Right ventricle myocardium inferior (tissue), 1 donor: ENCODE results near the gene AP3D1. TPM values are rescaled to one million over a fixed set of nuclear protein-coding genes. Genes with fewer than 3 reads are reported as not detected.

ENCODE experiments used
- ATAC-seq: fragments of 200-7000 bp; cut with Tn5 transposase; one replicate; pipeline ENCODE4 v1.9.1; 2020; ENCODE audit warnings: mild to moderate bottlenecking, moderate library complexity
- DNase-seq: peaks from one replicate; pipeline ENCODE4 v3.0.0; 2021; ENCODE audit errors: missing footprints
- intact Hi-C: fragments of 100-400 bp; cut with DNase I; formaldehyde crosslinking; loops from one replicate; pipeline ENCODE4 v1.11.0; 2022
- total RNA-seq: library from RNA; stranded (reverse); fragmentation: NEBNext Ultra II Directional; extraction: Animal tissue kit (Norgen Biotek cat#: 25700); gene quantifications from one replicate; pipeline ENCODE4 v1.2.1, GENCODE V29; 2021
- donor health status: DM: no; HTN: yes; CAD: no; lungs with severe emphysema.

The AP3D1 gene
- total RNA-seq, 1 donor from 2014 or later, result 71.8 TPM

DNA sequence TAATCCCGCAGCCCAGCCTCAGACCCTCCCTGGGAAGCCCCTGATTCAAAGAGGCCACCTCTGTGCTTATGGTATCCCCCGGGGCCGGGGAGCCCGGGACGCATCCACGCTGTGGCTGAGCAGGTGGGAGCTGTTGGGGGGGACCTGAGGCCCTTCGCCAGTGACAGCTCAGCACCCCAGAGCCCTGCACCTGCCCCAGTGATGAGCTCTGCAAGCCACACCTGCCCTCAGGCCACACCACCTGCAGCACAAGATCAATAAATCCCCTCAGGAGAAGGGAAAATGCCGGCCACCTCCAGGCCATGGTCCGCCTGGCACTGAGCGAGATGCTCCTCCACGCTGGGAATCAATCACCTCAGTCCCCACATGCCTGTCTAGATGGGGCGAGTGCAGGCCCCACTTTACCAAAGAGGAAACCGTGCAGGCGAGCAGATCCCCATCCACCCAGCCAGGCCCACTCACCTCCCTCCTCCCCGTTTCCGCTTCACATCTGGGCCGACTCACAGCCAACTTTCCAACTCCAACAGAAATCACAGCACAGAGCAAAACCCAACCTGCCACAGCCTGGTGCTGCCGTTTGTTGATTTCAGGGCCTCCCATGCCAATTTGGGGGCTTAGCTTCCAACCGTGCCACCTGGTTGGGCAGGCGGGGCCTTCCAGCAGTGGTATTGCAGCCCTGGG is 68.1 kb downstream of the AP3D1 start:
- ATAC-seq, result no peak
- DNase-seq, result peak; percentile 71
- intact Hi-C loops, result no loop called here

DNA sequence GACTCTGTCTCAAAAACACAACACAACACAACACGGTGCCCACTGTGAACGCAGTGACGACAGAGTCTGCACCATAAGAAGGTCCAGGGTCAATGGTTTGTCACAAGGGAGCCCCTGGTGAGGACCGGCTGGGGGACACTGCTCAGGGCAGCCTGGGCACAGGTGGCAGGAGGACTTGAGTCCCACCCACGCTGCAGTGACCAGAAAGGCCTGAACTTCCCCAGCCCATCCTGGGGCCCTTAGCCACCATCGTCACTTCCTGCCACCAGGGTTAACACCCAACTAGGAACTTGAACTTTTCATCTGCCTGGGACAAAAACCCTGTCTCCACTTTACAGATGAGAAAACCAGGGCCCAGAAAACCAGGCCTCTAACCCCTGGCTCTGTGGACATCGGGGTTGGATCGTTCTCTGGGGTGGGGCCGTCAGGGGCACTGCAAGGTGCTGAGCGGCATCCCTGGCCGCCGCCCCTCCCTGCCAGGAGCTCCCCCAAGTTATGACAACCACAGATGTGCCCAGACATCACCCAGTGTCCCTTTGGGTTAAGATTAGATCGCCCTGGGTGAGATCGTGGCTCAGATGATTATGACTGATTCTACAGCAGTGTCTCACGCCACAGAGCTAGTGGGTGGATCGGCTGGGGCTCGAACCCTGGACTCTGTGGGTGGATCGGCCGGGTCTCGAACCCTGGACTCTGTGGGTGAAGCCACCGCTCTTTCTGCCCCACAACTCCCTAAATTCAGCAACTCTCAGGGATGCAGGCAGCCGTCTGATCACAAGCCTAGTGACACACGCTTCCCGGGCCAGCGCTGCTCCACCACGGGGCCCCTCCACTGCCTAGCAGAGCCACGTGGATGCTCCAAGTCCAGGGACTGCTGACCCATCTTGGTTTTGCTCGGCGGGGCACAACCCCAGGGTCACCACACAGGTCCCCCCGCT is 69.2 kb downstream of the AP3D1 start:
- peak; percentile 75 for DNase-seq
- peak; percentile 24 for ATAC-seq
- intact Hi-C loops, result no loop called here

DNA sequence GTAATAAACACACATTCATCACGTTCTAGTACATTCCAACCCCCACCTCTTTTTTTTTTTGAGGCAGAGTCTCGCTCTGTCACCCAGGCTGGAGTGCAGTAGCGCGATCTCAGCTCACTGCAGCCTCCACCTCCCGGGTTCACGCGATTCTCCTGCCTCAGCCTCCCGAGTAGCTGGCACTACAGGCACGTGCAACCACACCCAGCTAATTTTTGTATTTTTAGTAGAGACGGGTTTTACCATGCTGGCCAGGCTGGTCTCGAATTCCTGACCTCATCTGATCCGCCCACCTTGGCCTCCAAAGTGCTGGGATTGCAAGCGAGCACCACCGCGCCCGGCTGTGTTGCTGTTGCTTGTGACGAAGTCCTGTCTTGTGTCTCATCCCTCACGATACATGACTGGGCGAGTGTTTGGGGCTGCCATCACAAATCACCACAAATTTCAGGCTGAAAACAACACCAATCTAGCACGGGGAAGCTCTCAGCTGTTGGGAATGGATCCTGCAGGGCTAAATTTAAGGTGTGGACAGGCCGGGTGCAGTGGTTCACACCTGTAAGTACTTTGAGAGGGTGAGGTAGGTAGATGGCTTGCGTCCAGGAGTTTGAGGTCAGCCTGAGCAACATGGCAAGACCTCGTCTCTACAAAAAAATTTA is 70.9 kb downstream of the AP3D1 start:
- ATAC-seq, result no peak
- intact Hi-C loops, result no loop called here
- DNase-seq, result no peak

DNA sequence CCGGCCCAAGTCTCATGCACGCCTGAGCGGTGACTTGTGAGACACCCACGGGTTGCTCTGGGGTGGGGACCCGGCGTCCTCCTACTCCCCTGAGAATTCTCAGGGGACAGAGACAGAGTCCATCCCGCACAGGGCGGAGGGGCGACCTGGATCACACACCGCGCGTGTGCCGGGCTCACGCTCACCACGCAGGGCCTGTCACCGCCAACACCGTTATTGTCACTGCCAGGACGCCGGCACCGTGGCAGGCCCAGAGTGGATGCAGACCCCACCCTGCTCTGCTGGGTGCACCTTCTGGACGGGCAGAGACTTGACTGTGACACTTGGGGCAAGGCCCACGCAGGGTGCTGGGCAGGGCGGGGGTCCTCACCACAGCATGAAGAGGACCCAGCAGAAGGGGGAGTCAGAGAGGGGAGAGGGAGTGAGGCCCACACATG is 71.5 kb downstream of the AP3D1 start:
- no peak for ATAC-seq
- no peak for DNase-seq
- intact Hi-C loops, result no loop called here

DNA sequence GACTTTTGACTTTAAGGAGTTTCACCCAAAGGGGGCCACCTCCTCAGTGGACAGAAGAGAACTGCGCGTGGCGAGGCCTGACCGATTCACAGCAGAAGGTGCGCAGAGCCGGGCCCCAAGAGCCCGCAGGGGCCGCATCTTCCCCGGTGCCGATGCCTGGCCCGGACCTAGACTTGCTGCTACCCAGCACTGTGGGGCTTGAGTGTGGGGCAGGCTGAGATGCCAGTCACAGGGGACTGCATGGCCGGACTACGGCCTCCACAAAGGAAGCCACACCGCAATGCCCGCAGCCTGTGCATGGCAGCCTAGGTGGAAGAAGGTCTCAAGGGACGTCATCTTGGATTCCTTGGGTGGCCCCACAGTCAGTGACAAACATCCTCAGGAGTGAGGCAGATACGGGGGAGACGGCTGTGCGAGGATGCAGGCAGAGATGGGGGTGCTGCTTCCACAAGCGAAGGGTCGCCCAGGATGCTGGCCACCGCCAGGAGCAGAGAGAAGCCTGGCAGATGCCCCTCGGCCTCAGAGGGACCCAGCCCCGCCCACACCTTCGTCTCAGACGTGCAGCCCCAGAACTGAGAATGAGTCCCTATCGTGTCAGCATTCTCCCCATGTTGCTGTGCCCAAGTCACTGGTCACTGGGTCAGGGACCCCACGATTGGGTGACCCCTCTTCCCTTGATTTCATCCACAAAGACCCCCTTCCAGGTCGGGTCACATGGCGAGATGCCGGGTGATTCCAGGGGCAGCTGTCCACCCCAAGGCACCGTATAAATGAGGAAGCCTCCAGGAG is 72.1 kb downstream of the AP3D1 start:
- DNase-seq (no peak), ATAC-seq (no peak)
- intact Hi-C loops, result no loop called here

DNA sequence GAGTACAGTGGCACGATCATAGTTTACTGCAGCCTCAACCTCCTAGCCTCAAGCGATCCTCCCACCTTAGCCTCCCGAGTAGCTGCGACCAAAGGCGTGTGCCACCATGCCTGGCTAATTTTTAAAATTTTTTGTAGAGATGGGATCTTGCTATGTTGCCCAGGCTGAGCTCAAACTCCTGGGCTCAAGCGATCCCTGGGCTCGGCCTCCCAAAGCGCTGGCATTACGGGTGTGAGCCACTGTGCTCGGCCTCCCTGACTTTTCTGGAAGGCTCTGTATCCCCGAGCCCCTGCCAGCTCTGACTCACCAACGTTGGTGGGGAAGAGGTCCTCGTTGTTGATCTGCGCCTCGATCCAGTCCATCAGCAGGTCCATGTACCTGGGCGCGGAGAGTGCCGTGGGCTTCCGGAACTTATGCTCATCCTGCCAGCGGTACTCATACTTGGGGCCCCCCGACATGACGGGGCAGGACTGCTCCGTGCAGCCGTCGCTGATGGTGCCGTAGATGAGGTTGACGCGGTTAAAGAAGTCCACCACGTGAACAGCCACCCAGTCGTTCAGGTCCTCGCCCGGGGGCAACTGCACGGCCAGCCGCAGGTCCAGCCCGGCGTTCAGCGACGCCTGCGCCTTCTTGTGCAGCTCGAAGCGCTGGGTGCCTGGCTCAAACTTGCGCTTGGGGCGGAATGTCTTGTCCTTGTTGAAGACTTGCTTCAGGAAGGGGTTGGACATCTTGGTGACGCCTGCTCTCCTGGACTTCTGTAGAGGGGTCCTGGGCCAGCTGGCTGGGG is 73.3 kb downstream of the AP3D1 start:
- ATAC-seq (no peak), DNase-seq (no peak)
- intact Hi-C loops, result no loop called here

DNA sequence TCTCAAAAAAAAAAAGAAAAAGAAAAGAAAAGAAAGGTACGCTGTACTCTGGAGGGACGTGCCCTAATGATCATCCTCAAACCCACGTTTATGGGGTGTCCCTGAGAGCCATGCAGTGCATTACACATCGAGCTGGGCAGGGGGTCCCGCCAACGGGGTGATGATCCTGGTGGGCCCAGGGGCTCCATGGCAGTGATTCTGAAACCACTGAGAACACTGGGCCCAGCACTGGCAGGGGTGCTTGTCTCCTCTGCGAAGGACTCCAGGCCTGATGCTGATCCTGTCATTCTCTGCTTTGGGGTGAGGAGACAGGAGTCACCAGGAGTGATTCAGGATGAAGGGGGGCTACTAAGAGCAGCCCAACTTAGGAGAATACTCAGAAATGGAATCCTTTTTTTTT is 74.0 kb downstream of the AP3D1 start:
- ATAC-seq, result no peak
- intact Hi-C loops, result no loop called here
- DNase-seq, result no peak

DNA sequence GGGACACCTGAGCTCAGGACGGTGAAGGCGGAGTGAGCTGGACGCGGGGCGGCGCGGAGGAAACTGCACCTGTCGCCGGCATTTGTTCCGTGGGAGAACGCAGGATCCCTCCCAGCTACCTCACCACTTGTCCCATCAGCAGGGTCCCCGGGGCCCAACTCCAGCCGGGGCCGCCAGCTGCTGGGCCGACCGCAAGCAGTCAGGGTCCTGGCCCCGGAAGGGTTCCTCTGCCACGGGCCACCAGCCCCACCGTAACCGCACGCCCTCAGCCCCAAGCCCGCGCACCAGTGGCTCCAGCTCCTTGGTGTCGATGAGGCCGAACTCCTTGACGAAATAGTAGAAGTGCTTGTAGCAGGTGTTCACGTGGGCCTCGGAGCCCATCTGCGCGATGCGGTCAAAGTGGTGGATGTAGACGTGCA is 74.8 kb downstream of the AP3D1 start:
- ATAC-seq (no peak), DNase-seq (no peak)
- intact Hi-C loops, result no loop called here

DNA sequence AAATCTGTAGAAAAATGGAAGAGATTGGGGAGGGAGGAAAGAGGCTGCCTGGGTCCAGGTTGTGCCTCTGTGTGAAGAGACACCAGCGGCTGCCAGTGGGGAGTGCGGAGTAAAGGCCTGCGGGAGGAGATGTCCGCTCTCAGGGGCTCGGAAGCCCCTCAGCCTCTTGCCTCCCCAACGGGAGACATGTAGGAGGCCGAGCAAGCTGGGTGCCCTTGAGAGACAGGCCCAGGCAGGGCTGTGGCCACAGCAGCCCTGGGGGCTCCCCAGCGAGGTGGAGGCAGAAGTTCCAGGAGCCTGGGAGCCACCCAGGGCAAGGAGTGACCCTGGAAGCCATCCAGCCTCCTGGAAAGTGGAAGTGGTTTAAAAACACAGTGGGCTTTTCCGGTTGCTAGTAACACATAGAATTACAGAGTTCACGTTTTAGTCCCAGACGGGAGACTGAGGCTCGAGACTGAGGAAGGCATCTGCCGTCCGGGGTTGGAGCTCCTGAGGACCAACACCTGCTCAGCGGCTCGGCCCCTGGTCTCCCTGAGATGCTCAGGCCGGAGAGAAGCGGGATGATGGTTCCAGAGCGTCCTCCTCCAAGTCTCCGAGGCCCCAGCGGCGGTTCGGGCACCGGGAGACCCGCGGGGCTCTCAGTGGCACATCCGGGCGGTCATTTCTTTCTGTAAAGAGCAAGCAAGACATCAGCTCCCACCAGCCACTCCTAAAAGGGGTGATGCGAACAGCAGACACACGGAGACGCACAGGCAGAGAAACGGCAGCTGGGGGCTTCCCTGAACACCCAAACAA is 78.4 kb downstream of the AP3D1 start:
- DNase-seq (no peak), ATAC-seq (no peak)
- intact Hi-C loops, result no loop called here

DNA sequence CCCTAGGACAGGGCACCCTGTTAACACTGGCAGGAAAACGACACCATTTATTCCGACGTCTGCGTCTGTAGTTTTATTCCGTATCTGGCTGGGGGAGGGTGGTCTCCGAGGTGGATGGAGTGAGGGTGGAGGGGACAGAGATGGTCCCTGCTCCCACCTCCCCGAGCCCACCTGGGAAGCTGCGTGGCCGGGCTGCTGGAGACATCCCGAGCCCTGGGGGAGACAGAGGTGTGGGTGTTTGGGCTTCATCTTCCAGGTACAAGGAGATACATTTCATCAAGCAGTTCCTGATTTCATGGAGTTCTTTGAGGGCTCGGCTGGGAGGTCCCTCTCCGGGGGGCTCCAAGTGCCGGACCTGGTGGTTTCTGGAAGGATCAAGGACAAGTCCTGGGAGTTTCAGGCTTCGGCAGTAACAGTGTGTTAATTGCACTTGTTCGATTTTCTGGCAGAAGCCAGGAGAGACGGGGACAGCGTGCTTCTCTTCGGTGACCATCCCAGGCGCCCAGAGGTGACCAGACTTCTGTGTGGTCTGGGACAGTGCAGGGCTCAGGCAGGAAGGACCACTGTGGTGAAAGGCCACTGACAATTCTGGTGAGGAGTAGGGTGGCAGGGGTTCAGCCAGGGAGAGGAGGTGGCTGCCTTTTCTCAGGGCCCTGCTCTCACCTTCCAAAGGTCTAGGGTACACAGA is 80.2 kb downstream of the AP3D1 start:
- intact Hi-C loops, result no loop called here
- DNase-seq (no peak), ATAC-seq (no peak)

DNA sequence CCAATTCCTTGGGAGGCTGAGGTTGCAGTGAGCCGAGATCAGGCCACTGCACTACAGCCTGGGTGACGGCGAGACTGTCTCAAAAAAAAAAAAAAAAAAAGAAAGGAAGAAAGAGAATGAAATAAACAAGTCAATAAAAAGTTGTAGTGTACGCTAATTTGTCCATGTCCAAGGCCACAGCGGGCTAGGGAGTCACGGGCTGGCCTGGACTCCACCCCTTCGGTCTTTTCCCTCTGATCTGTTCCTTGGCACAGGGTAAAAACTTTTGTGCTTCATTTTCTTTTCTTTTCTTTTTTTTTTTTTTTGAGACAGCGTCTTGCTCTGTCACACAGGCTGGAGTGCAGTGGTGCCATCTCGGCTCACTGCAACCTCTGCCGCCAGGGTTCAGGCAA is 80.9 kb downstream of the AP3D1 start:
- intact Hi-C loops, result no loop called here
- DNase-seq (no peak), ATAC-seq (no peak)

DNA sequence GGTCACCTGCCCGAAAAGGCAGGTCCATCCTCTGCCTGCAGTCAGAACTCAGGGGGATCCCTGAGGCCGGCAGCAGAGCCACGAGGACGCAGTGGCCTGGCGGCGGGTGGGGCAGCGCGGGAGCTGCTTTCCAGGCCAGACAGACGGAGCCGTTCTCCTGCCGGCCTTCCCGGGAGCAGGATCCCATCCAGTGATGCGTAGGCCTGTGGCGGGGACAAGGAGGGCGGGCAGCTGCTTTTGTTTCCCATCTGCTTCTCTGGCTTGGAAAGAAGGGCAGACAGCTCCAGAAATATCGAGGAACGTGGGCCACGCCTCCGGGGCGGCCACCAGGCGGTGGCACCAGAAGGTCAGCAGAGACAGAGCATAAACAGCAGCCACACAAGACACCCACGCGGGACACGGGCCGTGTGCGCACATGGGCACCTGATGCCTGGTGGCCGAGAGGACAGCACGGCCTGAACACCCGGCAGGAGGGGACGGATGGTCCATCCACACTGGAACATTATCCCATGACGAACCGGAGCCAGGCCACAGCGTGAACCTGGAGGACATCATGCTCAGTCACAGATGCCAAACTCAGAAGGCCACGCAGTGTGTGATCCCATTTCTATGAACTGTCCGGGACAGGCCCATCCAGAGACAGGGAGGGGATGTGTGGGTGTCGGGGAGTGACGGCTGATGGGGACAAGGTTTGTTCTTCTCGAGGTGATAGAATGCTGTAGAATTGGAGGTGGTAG is 86.4 kb downstream of the AP3D1 start:
- DNase-seq, result peak; percentile 80
- intact Hi-C loops, result no loop called here
- peak; percentile 20 for ATAC-seq

DNA sequence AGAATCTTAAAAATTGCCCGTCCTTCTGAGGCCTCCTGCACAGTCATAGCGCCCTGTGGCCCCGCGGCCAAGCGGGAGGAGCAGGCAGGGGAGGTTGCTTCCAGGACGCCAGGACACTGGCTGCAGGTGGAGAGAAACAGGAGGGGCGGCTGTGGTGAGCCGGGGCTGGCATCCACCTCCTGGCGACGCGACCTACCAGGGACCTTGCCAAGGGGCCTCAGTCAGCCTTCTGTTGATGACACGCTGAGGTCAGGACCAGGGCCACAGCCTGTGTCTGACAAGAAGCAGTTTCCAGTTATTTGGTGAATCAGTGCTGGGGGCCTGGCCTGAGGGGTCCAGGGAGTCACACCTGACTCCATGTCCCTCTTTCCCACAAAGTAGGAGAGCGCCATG is 87.0 kb downstream of the AP3D1 start:
- DNase-seq (no peak), ATAC-seq (no peak)
- intact Hi-C loops, result no loop called here

DNA sequence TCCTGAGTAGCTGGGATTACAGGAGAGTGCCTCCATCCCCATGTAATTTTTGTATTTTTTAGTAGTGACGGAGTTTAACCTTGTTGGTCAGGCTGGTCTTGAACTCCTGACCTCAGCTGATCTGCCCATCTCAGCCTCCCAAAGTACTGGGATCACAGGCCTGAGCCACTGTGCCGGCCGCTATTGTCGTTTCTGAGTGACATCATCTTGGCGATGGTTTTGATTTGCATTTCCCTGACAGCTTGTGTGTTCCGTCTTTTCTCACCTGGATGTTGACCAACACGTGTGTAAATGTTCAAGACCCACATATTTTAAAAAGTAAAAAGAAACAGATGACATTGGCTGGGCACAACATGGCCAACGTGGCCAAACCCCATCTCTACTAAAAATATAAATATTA is 87.5 kb downstream of the AP3D1 start:
- ATAC-seq (no peak), DNase-seq (no peak)
- intact Hi-C loops, result no loop called here

DNA sequence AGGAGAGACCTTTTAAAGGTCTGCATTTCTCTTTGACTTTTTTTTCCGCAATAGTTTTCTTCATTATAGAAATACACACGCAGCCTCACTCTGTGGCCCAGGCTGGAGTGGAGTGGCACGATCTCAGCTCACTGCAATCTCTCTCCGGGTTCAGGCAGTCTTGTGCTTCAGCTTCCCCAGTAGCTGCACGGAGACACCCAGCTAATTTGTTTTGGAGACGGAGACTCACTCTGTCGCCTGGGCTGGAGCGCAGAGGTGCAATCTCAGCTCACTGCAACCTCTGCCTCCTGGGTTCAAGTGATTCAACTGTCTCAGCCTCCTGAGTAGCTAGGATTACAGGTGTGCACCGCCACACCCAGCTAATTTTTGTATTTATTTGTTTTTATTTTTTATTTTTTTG is 88.6 kb downstream of the AP3D1 start:
- ATAC-seq (no peak), DNase-seq (no peak)
- intact Hi-C loops, result no loop called here

DNA sequence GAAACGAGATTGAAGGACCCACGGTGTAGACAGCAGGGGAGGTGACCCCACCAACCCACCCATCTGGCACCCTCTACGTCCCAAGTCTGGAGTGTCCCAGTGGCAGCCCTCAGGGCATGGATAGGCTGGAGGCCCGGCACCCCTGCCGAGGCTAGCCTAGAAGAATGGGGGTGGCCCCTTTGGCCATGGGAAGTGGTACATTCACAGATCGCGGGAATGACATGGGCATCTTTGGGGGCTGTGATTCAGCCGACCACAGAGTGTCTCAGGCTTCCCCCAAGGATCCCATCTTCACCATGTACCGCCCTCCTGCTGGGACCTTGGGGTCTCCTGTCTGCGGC is 89.0 kb downstream of the AP3D1 start:
- no peak for DNase-seq
- intact Hi-C loops, result no loop called here
- no peak for ATAC-seq
